Heart left ventricle (tissue), 16 donors: ENCODE data around the gene IMPDH2. TPM values are rescaled to one million over a fixed set of nuclear protein-coding genes. Genes with fewer than 3 reads are reported as not detected.

Source experiments
- ATAC-seq, 4 donors: fragments of 200-7000 bp; cut with Tn5 transposase; one replicate each; pipeline ENCODE4 v1.9.1; 2020 to 2022; ENCODE audit warnings: moderate library complexity in 4 of 4, mild to moderate bottlenecking in 3 of 4, moderate number of reproducible peaks in 1 of 4
- DNase-seq, 5 donors: peaks; one replicate each; pipeline ENCODE4 v3.0.0-alpha.2; 2020
- H3K27ac ChIP-seq, 12 donors: fragments of 200-600 bp; sonication (generic) in 4 of 12; one replicate each; pipeline versions ENCODE4 v1.5.0 to v1.8.0; 2016 to 2022; ENCODE audit warnings: mild to moderate bottlenecking in 2 of 12
- H3K27me3 ChIP-seq, 9 donors: fragments of 200-600 bp; sonication (generic) in 2 of 9; one replicate each; pipeline versions ENCODE4 v1.5.1 to v1.8.0; 2016 to 2022; ENCODE audit warnings: mild to moderate bottlenecking in 3 of 9
- H3K36me3 ChIP-seq, 9 donors: fragments of 200-600 bp; sonication (generic) in 2 of 9; one replicate each; pipeline versions ENCODE4 v1.5.0 to v1.8.0; 2018 to 2022; ENCODE audit warnings: mild to moderate bottlenecking in 2 of 9
- H3K4me1 ChIP-seq, 12 donors: fragments of 200-600 bp; sonication (generic) in 4 of 12; one replicate each; pipeline versions ENCODE4 v1.5.0 to v1.8.0; 2016 to 2022; ENCODE audit warnings: mild to moderate bottlenecking in 3 of 12
- H3K4me3 ChIP-seq, 12 donors: fragments of 200-600 bp; sonication (generic) in 4 of 12; one replicate each; pipeline versions ENCODE4 v1.5.0 to v1.8.0; 2017 to 2022; ENCODE audit warnings: mild to moderate bottlenecking in 9 of 12, moderate library complexity in 4 of 12
- H3K9me3 ChIP-seq, 12 donors: fragments of 200-600 bp; sonication (generic) in 4 of 12; one replicate each; pipeline versions ENCODE4 v1.5.0 to v1.8.0; 2016 to 2022; ENCODE audit warnings: mild to moderate bottlenecking in 1 of 12
- POLR2A ChIP-seq, 2 donors: fragments of 450-650 bp; IDR thresholded peaks; one replicate each; pipeline ENCODE4 v1.6.1; 2017; ENCODE audit warnings: antibody characterized with exemption in 2 of 2, mild to moderate bottlenecking in 2 of 2, moderate library complexity in 2 of 2
- whole genome bisulfite sequencing, 4 donors: extraction: QIAGEN DNeasy Blood & Tissue Kit in 2 of 4; methylation state at CpG; one replicate each; pipeline versions ENCODE4 v1.1.5 to v1.1.7; 2013 to 2018; 5-methylcytosine and 5-hydroxymethylcytosine counted together
- intact Hi-C, 10 donors: fragments of 100-400 bp; cut with DNase I; formaldehyde crosslinking; loops; one replicate each; pipeline versions ENCODE4 v1.11.1 to v1.14.2; 2022
- polyA plus RNA-seq, 2 donors: library from polyadenylated mRNA; stranded (reverse); fragments of 200-250 nt; gene quantifications; one replicate each; pipeline ENCODE4 v1.2.3, GENCODE V29; 2013
- total RNA-seq, 9 donors: library from RNA; depleted of rRNA in 2 of 9; stranded (reverse); fragments of >200 nt in 2 of 9; fragmentation: NEBNext Ultra II Directional in 3 of 9; extraction: Animal tissue kit (Norgen Biotek cat#: 25700) in 3 of 9; gene quantifications; one replicate each; pipeline versions ENCODE4 v1.1.0 to v1.2.4, GENCODE V29; 2016 to 2023
- TF ChIP-seq, protein P1 (sequence below), 12 donors: fragments of 200-600 bp; sonication (generic) in 4 of 12; IDR thresholded peaks; one replicate each; pipeline versions ENCODE4 v1.5.0 to v1.8.0; 2018 to 2022; ENCODE audit warnings: antibody characterized with exemption in 12 of 12, mild to moderate bottlenecking in 5 of 12
- donor health status: ischemic (EF 13 %, LVEDD 7.1; RV severe dilation, severe dysfunction).
- donor health status: healthy with polysubstance abuse.
- donor health status: DM: no; HTN: yes; CAD: no.
- donor health status: DM: no; HTN: no; CAD: no.
- donor health status: ischemic (EF 25% LVEDD 6.9; RV normal size, moderate dysfunction).
- donor health status: ischemic (EF 25% LVEDD 5.7; RV mildly dilated, moderate dysfunction).
- donor health status: healthy.
- donor health status: DM: yes; HTN: yes; CAD: no.
- donor health status: ischemic (EF 35%, LVEDD 5.7; RV mildly dilated, moderate dysfunction).
- donor health status: nonischemic (EF 11% LVEDD 7.7; RV severe dilation, severe dysfunction).
- donor health status: DM: yes; HTN: yes; CAD: no.
- donor health status: PGD.
- donor health status: ischemic (EF 29% LVEDD 5.4; RV normal size, mild dysfunction).
- donor health status: nonischemic (EF 23%, LVEDD 6.1; RV moderate dilation, normal function).

Gene IMPDH2
- total and polyA plus RNA-seq, 11 donors = 35.9 to 116 (median 55.4) TPM

GRCh38 chr3:49020330-49021212 is 8.6 kb downstream of the IMPDH2 start:
- Histone ChIP-seq H3K27ac (peak overlapping the region; percentile 99 to 100 (median 100)), H3K36me3 (peaks cover 0 to 42% (median 40%) of the 10 kb centered on the region in 9 donors), H3K9me3 (no peaks in the 10 kb centered on the region), H3K27me3 (no peaks in the 10 kb centered on the region), H3K4me3 (peak overlapping the region; percentile 66 to 100 (median 92)), H3K4me1 (peaks cover 0 to 66% (median 39%) of the 10 kb centered on the region in 12 donors)
- DNase-seq = peak; percentile 63 to 82 (median 66)
- WGBS, 4 donors = 2 to 3% (median 2%) methylated on average over 32 to 51 of the region's 51 CpGs
- intact Hi-C loops = loop anchor here in 2 of 10 donors (2.0 to 10.0 kb wide), 2 partner anchors 32 to 74 kb away; partner anchors contain the start of gene QRICH1 (in 1 of the 2)
- peak in 3 of 4 donors; percentile 0 to 21 (median 1) for ATAC-seq
- no peak for TF ChIP-seq POLR2A (IDR thresholded peaks at IDR 0.05)
- TF ChIP-seq, protein P1, sequence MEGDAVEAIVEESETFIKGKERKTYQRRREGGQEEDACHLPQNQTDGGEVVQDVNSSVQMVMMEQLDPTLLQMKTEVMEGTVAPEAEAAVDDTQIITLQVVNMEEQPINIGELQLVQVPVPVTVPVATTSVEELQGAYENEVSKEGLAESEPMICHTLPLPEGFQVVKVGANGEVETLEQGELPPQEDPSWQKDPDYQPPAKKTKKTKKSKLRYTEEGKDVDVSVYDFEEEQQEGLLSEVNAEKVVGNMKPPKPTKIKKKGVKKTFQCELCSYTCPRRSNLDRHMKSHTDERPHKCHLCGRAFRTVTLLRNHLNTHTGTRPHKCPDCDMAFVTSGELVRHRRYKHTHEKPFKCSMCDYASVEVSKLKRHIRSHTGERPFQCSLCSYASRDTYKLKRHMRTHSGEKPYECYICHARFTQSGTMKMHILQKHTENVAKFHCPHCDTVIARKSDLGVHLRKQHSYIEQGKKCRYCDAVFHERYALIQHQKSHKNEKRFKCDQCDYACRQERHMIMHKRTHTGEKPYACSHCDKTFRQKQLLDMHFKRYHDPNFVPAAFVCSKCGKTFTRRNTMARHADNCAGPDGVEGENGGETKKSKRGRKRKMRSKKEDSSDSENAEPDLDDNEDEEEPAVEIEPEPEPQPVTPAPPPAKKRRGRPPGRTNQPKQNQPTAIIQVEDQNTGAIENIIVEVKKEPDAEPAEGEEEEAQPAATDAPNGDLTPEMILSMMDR (IDR thresholded peaks at IDR 0.05) = no peak

DNA sequence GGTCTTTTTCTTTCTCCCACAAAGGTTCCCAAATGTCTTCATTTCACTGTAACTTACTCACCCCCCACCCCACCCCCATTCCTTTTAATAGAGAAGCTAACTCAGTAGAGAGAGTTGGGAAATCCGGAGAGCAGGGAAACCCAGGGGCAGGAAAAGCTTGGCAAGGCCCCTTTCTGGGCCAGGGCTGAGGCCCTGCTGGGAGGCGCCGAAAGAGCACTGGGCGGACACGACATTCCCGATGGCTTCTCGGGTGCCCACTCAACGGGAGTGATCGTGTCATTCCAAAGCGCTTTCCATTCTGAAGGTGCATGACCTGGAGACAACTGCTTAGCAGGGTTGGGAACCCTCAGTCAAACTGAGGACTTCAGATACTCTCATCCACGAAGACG is 9.3 kb downstream of the IMPDH2 start:
- Histone ChIP-seq H3K4me1 (peaks cover 0 to 60% (median 37%) of the 10 kb centered on the region in 12 donors), H3K36me3 (peaks cover 0 to 42% (median 40%) of the 10 kb centered on the region in 9 donors), H3K27me3 (no peaks in the 10 kb centered on the region), H3K9me3 (no peaks in the 10 kb centered on the region), H3K27ac (peak overlapping the region in 9 of 12 donors; percentile 99 to 100 (median 100)), H3K4me3 (peak overlapping the region in 11 of 12 donors; percentile 76 to 100 (median 95))
- no peak for TF ChIP-seq POLR2A (IDR thresholded peaks at IDR 0.05)
- TF ChIP-seq, protein P1 (IDR thresholded peaks at IDR 0.05) = no peak
- intact Hi-C loops = loop anchor here in 2 of 10 donors (2.0 to 10.0 kb wide), 2 partner anchors 31 to 75 kb away; partner anchors contain the start of gene QRICH1 (in 1 of the 2)
- DNase-seq (peak in 1 of 5 donors; percentile 18), ATAC-seq (no peak)
- 42 to 57% (median 53%) methylated on average over 12 of the region's 12 CpGs for WGBS, 4 donors

DNA sequence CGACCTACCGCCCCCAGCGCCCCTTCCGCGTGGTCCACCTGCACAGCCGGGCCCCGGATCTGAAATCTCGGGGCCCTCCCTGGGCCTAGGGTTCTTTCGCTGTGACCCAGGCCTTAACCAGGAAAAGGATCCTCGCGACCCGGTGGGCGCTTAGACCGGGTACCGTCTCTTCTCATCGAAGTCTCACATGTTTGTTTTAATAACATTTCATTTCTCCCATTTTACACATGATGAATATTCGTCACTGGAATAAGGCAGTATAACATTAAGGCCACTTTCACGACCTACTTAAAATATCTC is 10.5 kb downstream of the IMPDH2 start:
- intact Hi-C loops = no loop called here
- WGBS, 4 donors = 3 to 5% (median 4%) methylated on average over 13 to 18 of the region's 18 CpGs
- peaks cover 0 to 49% (median 37%) of the 10 kb centered on the region in 12 donors for H3K4me1 ChIP-seq

More for the DNA sequence above, 10.5 kb downstream of the IMPDH2 start:
- DNase-seq (no peak), ATAC-seq (no peak)
- H3K9me3 ChIP-seq = no peaks in the 10 kb centered on the region
- TF ChIP-seq, protein P1 (IDR thresholded peaks at IDR 0.05) = no peak
- no peak for TF ChIP-seq POLR2A (IDR thresholded peaks at IDR 0.05)
- no peaks in the 10 kb centered on the region for H3K27me3 ChIP-seq
- H3K36me3 ChIP-seq = peaks cover 0 to 41% (median 40%) of the 10 kb centered on the region in 9 donors
- peak overlapping the region; percentile 63 to 98 (median 88) for H3K4me3 ChIP-seq
- H3K27ac ChIP-seq = peak overlapping the region in 11 of 12 donors; percentile 10 to 87 (median 78)
